Bronchial epithelial cell (primary cell): ENCODE results near the gene CCN2. TPM values are rescaled to one million over a fixed set of nuclear protein-coding genes. Genes with fewer than 3 reads are reported as not detected.

Experiments used
- DNase-seq: peaks from one replicate; pipeline ENCODE4 v3.0.0-alpha.2; 2010; ENCODE audit warnings: low read depth
- FAIRE-seq: peaks from 2 replicates; lab custom pipeline; 2011; peaks lifted over from hg19 to GRCh38; lab: Jason Lieb, UNC
- H3K27me3 ChIP-seq: 2 replicates; pipeline ENCODE4 v1.5.1; 2011; ENCODE audit warnings: low read length; ENCODE audit not compliant: control insufficient read depth, insufficient read depth
- H3K36me3 ChIP-seq: 2 replicates; pipeline ENCODE4 v1.5.1; 2011; ENCODE audit warnings: low read length; ENCODE audit not compliant: control insufficient read depth, insufficient read depth
- H3K4me3 ChIP-seq: 2 replicates; pipeline ENCODE4 v1.5.1; 2011; ENCODE audit warnings: mild to moderate bottlenecking, low read depth, low read length, control low read depth
- CTCF ChIP-seq: IDR thresholded peaks from 2 replicates; pipeline ENCODE4 v1.5.1; 2011; ENCODE audit warnings: mild to moderate bottlenecking, moderate library complexity, low read length, control low read depth, inconsistent platforms; ENCODE audit not compliant: insufficient read depth, severe bottlenecking
- total RNA-seq: library from RNA; depleted of rRNA; stranded (reverse); fragments of >200 nt; gene quantifications from 2 replicates; pipeline ENCODE4 v1.2.1, GENCODE V29; 2014

The CCN2 gene
- total RNA-seq, 1 donor from 2014 or later: 2.6 TPM

GRCh38 chr6:131960371-131961133 is 9.4 kb upstream of the CCN2 start:
- H3K27me3 ChIP-seq: no peaks in the 10 kb centered on the region
- H3K36me3 ChIP-seq: no peaks in the 10 kb centered on the region
- TF ChIP-seq CTCF: no peak
- H3K4me3 ChIP-seq: no peak overlapping the region
- FAIRE-seq: no peak
- no peak for DNase-seq

- no peak for TF ChIP-seq CTCF
- DNase-seq (no peak), FAIRE-seq (no peak)
- Histone ChIP-seq H3K36me3 (no peaks in the 10 kb centered on the region), H3K4me3 (no peak overlapping the region), H3K27me3 (no peaks in the 10 kb centered on the region)
Observed at GRCh38 chr6:131958542-131959470, 7.6 kb upstream of the CCN2 start.

- no peak overlapping the region for H3K4me3 ChIP-seq
- no peaks in the 10 kb centered on the region for H3K27me3 ChIP-seq
- TF ChIP-seq CTCF: no peak
- no peak for DNase-seq
- H3K36me3 ChIP-seq: no peaks in the 10 kb centered on the region
- no peak for FAIRE-seq
Observed at GRCh38 chr6:131958095-131958494, 6.9 kb upstream of the CCN2 start.

- H3K4me3 ChIP-seq: no peak overlapping the region
- DNase-seq: no peak
- no peaks in the 10 kb centered on the region for H3K36me3 ChIP-seq
- no peak for TF ChIP-seq CTCF
- no peaks in the 10 kb centered on the region for H3K27me3 ChIP-seq
- FAIRE-seq: no peak
Observed at GRCh38 chr6:131955876-131956275, 4.7 kb upstream of the CCN2 start.

- Histone ChIP-seq H3K36me3 (no peaks in the 10 kb centered on the region), H3K27me3 (no peaks in the 10 kb centered on the region), H3K4me3 (no peak overlapping the region)
- FAIRE-seq: no peak
- no peak for DNase-seq
- no peak for TF ChIP-seq CTCF
Observed at GRCh38 chr6:131955192-131955591, 4.0 kb upstream of the CCN2 start.
